PC-3 (cell line): Measurements from ENCODE around the gene EMC1. TPM values are rescaled to one million over a fixed set of nuclear protein-coding genes. Genes with fewer than 3 reads are reported as not detected.
A peak's percentile ranks its signal among the peaks of the same experiment; 100 is the strongest.

Source experiments
- ATAC-seq: fragments of 200-7000 bp; cut with Tn5 transposase; 2 replicates; pipeline ENCODE4 v1.9.1; 2020; ENCODE audit warnings: mild to moderate bottlenecking, moderate library complexity
- BruUV-seq: library from RNA; stranded (reverse); fragments of 400-500 nt; replicated peaks from 2 replicates; lab custom pipeline; 2021; lab: Mats Ljungman, UMichigan
- CTCF ChIA-PET: fragments of 300-600 bp; sonication (Branson Sonifier 250); formaldehyde crosslinking; loops from one replicate; lab custom pipeline; 2022; ENCODE audit warnings: antibody characterized with exemption; lab: Charles Lee
- POLR2A ChIA-PET: fragments of 300-600 bp; sonication (Branson Sonifier 250); formaldehyde crosslinking; loops from one replicate; lab custom pipeline; 2022; ENCODE audit warnings: antibody characterized with exemption; ENCODE audit not compliant: unreplicated experiment; lab: Charles Lee
- DNase-seq: peaks from one replicate; pipeline ENCODE4 v3.0.0-alpha.2; 2015
- H2AFZ ChIP-seq: fragments of 300-600 bp; sonication (generic); 2 replicates; pipeline ENCODE4 v1.6.0; 2016; ENCODE audit warnings: antibody characterized with exemption, low read length
- H3F3A ChIP-seq: fragments of 300-600 bp; sonication (generic); one replicate; pipeline ENCODE4 v1.6.0; 2017; ENCODE audit warnings: antibody characterized with exemption, low read length, control low read depth, mild to moderate bottlenecking; ENCODE audit not compliant: unreplicated experiment
- H3K27ac ChIP-seq: fragments of 300-600 bp; sonication (generic); 2 replicates; pipeline ENCODE4 v1.5.1; 2016; ENCODE audit warnings: mild to moderate bottlenecking, low read length
- H3K27me3 ChIP-seq: fragments of 300-600 bp; sonication (generic); 2 replicates; pipeline ENCODE4 v1.6.1; 2016; ENCODE audit warnings: low read length, mixed read lengths
- H3K36me3 ChIP-seq: fragments of 300-600 bp; sonication (generic); 2 replicates; pipeline ENCODE4 v1.6.1; 2016; ENCODE audit warnings: low read depth, mixed run types, low read length, mixed read lengths
- H3K4me1 ChIP-seq: fragments of 300-600 bp; sonication (generic); 2 replicates; pipeline ENCODE4 v1.5.1; 2016; ENCODE audit warnings: low read length; ENCODE audit not compliant: insufficient read depth
- H3K4me2 ChIP-seq: fragments of 300-600 bp; sonication (generic); 2 replicates; pipeline ENCODE4 v1.6.0; 2016; ENCODE audit warnings: low read length
- H3K4me3 ChIP-seq: fragments of 300-600 bp; sonication (generic); 2 replicates; pipeline ENCODE4 v1.5.1; 2016; ENCODE audit warnings: mild to moderate bottlenecking, low read length, mixed read lengths
- H3K79me2 ChIP-seq: fragments of 300-600 bp; sonication (generic); 2 replicates; pipeline ENCODE4 v1.6.1; 2017; ENCODE audit warnings: low read length, mixed read lengths
- H3K9ac ChIP-seq: fragments of 300-600 bp; sonication (generic); 2 replicates; pipeline ENCODE4 v1.6.0; 2016; ENCODE audit warnings: mild to moderate bottlenecking, low read length
- H3K9me2 ChIP-seq: fragments of 300-600 bp; sonication (generic); replicated peaks from 2 replicates; pipeline ENCODE4 v1.6.1; 2016; ENCODE audit warnings: mixed run types, low read length, mixed read lengths
- H3K9me3 ChIP-seq: fragments of 300-600 bp; sonication (generic); 2 replicates; pipeline ENCODE4 v1.6.1; 2016; ENCODE audit warnings: low read length, mixed read lengths
- H4K20me1 ChIP-seq: fragments of 300-600 bp; sonication (generic); 2 replicates; pipeline ENCODE4 v1.6.1; 2016; ENCODE audit warnings: low read length, mixed read lengths
- EZH2 ChIP-seq: fragments of 300-600 bp; sonication (generic); IDR thresholded peaks from one replicate; pipeline ENCODE4 v1.6.1; 2017; ENCODE audit warnings: antibody characterized with exemption, mild to moderate bottlenecking, low read length; ENCODE audit not compliant: unreplicated experiment
- EZH2phosphoT487 ChIP-seq: fragments of 300-600 bp; sonication (generic); IDR thresholded peaks from 2 replicates; pipeline ENCODE4 v1.6.1; 2018; ENCODE audit warnings: mild to moderate bottlenecking, antibody characterized with exemption, low read length, borderline replicate concordance
- intact Hi-C: fragments of 100-400 bp; cut with micrococcal nuclease; formaldehyde crosslinking; loops from 2 replicates; pipeline ENCODE4 v1.9.0; 2023
- total RNA-seq: library from RNA; depleted of rRNA; stranded (reverse); fragments of >200 nt; gene quantifications from 2 replicates; pipeline ENCODE4 v1.2.3, GENCODE V29; 2014
- TF ChIP-seq, protein P1 (sequence below): fragments of 300-600 bp; sonication (generic); conservative IDR thresholded peaks from 2 replicates; pipeline ENCODE4 v1.5.1; 2017; ENCODE audit warnings: antibody characterized with exemption, low read depth, mild to moderate bottlenecking, low read length

EMC1 gene
- total RNA-seq, 1 experiment from 2014 or later: 60.9 TPM

- ATAC-seq (peak; percentile 90), DNase-seq (peak; percentile 71)
- Histone ChIP-seq H3K4me3 (no peak overlapping the region), H3K9me2 (no peaks in the 10 kb centered on the region), H3K27me3 (no peaks in the 10 kb centered on the region), H3K36me3 (peaks cover 61% of the 10 kb centered on the region), H3F3A (no peaks in the 10 kb centered on the region), H3K4me1 (no peaks in the 10 kb centered on the region), H3K9me3 (no peaks in the 10 kb centered on the region), H3K9ac (no peak overlapping the region), H3K4me2 (no peak overlapping the region), H4K20me1 (no peaks in the 10 kb centered on the region), H3K79me2 (peaks cover 3% of the 10 kb centered on the region; the same call in 1 of the 2 replicates), H2AFZ (no peak overlapping the region), H3K27ac (no peak overlapping the region)
- POLR2A ChIA-PET: interaction anchor here (0.6 kb wide), 1 partner anchor 137 kb away, joined by 3 read pairs; no protein-coding TSS in a partner anchor
- TF ChIP-seq, protein P1, sequence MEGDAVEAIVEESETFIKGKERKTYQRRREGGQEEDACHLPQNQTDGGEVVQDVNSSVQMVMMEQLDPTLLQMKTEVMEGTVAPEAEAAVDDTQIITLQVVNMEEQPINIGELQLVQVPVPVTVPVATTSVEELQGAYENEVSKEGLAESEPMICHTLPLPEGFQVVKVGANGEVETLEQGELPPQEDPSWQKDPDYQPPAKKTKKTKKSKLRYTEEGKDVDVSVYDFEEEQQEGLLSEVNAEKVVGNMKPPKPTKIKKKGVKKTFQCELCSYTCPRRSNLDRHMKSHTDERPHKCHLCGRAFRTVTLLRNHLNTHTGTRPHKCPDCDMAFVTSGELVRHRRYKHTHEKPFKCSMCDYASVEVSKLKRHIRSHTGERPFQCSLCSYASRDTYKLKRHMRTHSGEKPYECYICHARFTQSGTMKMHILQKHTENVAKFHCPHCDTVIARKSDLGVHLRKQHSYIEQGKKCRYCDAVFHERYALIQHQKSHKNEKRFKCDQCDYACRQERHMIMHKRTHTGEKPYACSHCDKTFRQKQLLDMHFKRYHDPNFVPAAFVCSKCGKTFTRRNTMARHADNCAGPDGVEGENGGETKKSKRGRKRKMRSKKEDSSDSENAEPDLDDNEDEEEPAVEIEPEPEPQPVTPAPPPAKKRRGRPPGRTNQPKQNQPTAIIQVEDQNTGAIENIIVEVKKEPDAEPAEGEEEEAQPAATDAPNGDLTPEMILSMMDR: peak; percentile 87
- TF ChIP-seq EZH2phosphoT487: no peak
- CTCF ChIA-PET: interaction anchor here (1.0 to 1.3 kb wide), 2 partner anchors 61 to 127 kb away, joined by 3 to 7 read pairs; no protein-coding TSS in a partner anchor
- no TSS peak for BruUV-seq
- intact Hi-C loops: loop anchor here (1.0 to 10.0 kb wide), 2 partner anchors 62 to 336 kb away; partner anchors contain the start of gene ALDH4A1
These were observed 10.4 kb downstream of the EMC1 start for GRCh38 chr1:19240673-19241538.

GRCh38 chr1:19239876-19240275, 11.4 kb downstream of the EMC1 start:
- Histone ChIP-seq H3K4me1 (no peaks in the 10 kb centered on the region), H3K79me2 (no peaks in the 10 kb centered on the region), H3K9me3 (no peaks in the 10 kb centered on the region), H3K9me2 (no peaks in the 10 kb centered on the region), H4K20me1 (no peaks in the 10 kb centered on the region), H3K27me3 (no peaks in the 10 kb centered on the region), H3K27ac (no peak overlapping the region), H3K36me3 (peaks cover 63% of the 10 kb centered on the region), H3K4me2 (no peak overlapping the region), H3K9ac (no peak overlapping the region), H2AFZ (no peak overlapping the region), H3F3A (no peaks in the 10 kb centered on the region), H3K4me3 (no peak overlapping the region)
- POLR2A ChIA-PET: interaction anchor here (0.7 kb wide), 1 partner anchor 1132 kb away, joined by 5 read pairs; the partner anchor contains the start of gene IGSF21
- DNase-seq (no peak), ATAC-seq (no peak)
- TF ChIP-seq, protein P1: no peak
- TF ChIP-seq EZH2 (no peak), EZH2phosphoT487 (no peak)
- intact Hi-C loops: loop anchor here (10.0 kb wide), 1 partner anchor 335 kb away; the partner anchor contains the start of gene ALDH4A1
- CTCF ChIA-PET: no interaction called here
- BruUV-seq: no TSS peak

- no peak for TF ChIP-seq EZH2
- TF ChIP-seq EZH2phosphoT487: no peak
- TF ChIP-seq, protein P1: no peak
- H3F3A ChIP-seq: no peaks in the 10 kb centered on the region
- intact Hi-C loops: no loop called here
- H3K36me3 ChIP-seq: peaks cover 69% of the 10 kb centered on the region
- no peak overlapping the region for H2AFZ ChIP-seq
- CTCF ChIA-PET: no interaction called here
- no peaks in the 10 kb centered on the region for H3K9me2 ChIP-seq
- DNase-seq: no peak
- no peak overlapping the region for H3K9ac ChIP-seq
- H3K4me3 ChIP-seq: no peak overlapping the region
- H3K27ac ChIP-seq: no peak overlapping the region
- no peaks in the 10 kb centered on the region for H3K27me3 ChIP-seq
- no peak for ATAC-seq
- no peaks in the 10 kb centered on the region for H3K9me3 ChIP-seq
- POLR2A ChIA-PET: no interaction called here
- BruUV-seq: no TSS peak
- no peaks in the 10 kb centered on the region for H3K79me2 ChIP-seq
- H3K4me1 ChIP-seq: no peaks in the 10 kb centered on the region
- no peak overlapping the region for H3K4me2 ChIP-seq
- H4K20me1 ChIP-seq: no peaks in the 10 kb centered on the region
These were observed 17.1 kb downstream of the EMC1 start for GRCh38 chr1:19234224-19234623.
